ENCODE measurements around the gene HOXD3. TPM values are rescaled to one million over a fixed set of nuclear protein-coding genes. Genes with fewer than 3 reads are reported as not detected.

Gene HOXD3
- polyA plus RNA-seq, 1 of the 3 experiments (the other 2 are of a cell fraction): 0.81 TPM

DNA sequence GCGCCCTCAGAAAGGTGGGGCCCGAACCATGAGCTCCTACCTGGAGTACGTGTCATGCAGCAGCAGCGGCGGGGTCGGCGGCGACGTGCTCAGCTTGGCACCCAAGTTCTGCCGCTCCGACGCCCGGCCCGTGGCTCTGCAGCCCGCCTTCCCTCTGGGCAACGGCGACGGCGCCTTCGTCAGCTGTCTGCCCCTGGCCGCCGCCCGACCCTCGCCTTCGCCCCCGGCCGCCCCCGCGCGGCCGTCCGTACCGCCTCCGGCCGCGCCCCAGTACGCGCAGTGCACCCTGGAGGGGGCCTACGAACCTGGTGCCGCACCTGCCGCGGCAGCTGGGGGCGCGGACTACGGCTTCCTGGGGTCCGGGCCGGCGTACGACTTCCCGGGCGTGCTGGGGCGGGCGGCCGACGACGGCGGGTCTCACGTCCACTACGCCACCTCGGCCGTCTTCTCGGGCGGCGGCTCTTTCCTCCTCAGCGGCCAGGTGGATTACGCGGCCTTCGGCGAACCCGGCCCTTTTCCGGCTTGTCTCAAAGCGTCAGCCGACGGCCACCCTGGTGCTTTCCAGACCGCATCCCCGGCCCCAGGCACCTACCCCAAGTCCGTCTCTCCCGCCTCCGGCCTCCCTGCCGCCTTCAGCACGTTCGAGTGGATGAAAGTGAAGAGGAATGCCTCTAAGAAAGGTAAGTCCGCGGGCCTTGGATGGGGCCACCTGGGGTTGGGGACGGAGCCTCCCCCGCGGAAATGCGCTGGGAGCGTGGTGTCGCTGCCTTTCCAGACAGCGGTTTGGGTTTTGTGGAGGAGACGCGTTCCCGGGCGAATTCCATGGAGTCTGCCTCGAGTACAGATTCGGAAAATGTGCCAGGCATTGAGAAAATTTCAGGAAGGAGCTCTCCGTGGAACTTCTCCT lies 31.9 kb downstream of the HOXD3 start:
- Histone ChIP-seq H3K27ac (ENCODE audit: low read depth in 2 of 2, low read length in 1 of 2) (no peak overlapping the region; a peak in 1 of 4 replicates), H3K36me3 (replicated peaks in 1 of 2; ENCODE audit: control insufficient read depth in 1 of 2, insufficient read depth in 2 of 2, low read length in 1 of 2) (no peaks in the 10 kb centered on the region), H3K4me3 (ENCODE audit: low read depth in 2 of 2, low read length in 1 of 2) (peak overlapping the region; percentile 73 to 76), H2AFZ (ENCODE audit: low read depth) (peak overlapping the region; percentile 89), H3K9me2 (no peaks in the 10 kb centered on the region), H3F3A (replicated peaks; ENCODE audit: insufficient read depth) (no peaks in the 10 kb centered on the region), H3K79me2 (ENCODE audit: insufficient read depth) (no peaks in the 10 kb centered on the region), H3K9ac (no peak overlapping the region), H3K27me3 (ENCODE audit: insufficient read depth) (peaks cover 9% of the 10 kb centered on the region; the same call in 1 of the 2 replicates), H3K4me1 (ENCODE audit: control insufficient read depth in 1 of 2, insufficient read depth in 2 of 2, low read depth in 1 of 2, low read length in 1 of 2) (peaks cover 0 to 10% of the 10 kb centered on the region in 2 experiments; a peak in 1 of 4 replicates), H3K9me3 (no peaks in the 10 kb centered on the region), H3K4me2 (peak overlapping the region; percentile 91), H4K20me1 (ENCODE audit: insufficient read depth) (no peaks in the 10 kb centered on the region)
- POLR2A ChIA-PET: interaction anchor here (0.7 to 2.6 kb wide), 5 partner anchors 13 to 365 kb away, joined by 3 to 5 read pairs (median 4); partner anchors contain the start of gene HOXD9
- CTCF ChIA-PET: interaction anchor here (0.6 to 2.4 kb wide), 7 partner anchors 12 to 445 kb away, joined by 3 to 13 read pairs (median 3); no protein-coding TSS in a partner anchor
- TF ChIP-seq JUND (IDR thresholded peaks at IDR 0.05): no peak
- TF ChIP-seq, protein P1, sequence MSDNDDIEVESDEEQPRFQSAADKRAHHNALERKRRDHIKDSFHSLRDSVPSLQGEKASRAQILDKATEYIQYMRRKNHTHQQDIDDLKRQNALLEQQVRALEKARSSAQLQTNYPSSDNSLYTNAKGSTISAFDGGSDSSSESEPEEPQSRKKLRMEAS (IDR thresholded peaks at IDR 0.05; ENCODE audit: low read depth): no peak
- TF ChIP-seq, protein P2, sequence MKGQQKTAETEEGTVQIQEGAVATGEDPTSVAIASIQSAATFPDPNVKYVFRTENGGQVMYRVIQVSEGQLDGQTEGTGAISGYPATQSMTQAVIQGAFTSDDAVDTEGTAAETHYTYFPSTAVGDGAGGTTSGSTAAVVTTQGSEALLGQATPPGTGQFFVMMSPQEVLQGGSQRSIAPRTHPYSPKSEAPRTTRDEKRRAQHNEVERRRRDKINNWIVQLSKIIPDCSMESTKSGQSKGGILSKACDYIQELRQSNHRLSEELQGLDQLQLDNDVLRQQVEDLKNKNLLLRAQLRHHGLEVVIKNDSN (IDR thresholded peaks at IDR 0.05; ENCODE audit: borderline replicate concordance, low read depth): no peak; the same call in 1 of the 2 replicates
- no peak for TF ChIP-seq YY1 (IDR thresholded peaks at IDR 0.05; ENCODE audit: low read depth)
- TF ChIP-seq CHD2 (IDR thresholded peaks at IDR 0.05; ENCODE audit: low read length, partially characterized antibody): no peak
- TF ChIP-seq NRF1 (IDR thresholded peaks at IDR 0.05; ENCODE audit: low read depth, low read length): no peak
- peak; percentile 75 for DNase-seq
- WGBS (ENCODE audit: low lambda C conversion rate): 80% methylated on average over 35 of the region's 98 CpGs

DNA sequence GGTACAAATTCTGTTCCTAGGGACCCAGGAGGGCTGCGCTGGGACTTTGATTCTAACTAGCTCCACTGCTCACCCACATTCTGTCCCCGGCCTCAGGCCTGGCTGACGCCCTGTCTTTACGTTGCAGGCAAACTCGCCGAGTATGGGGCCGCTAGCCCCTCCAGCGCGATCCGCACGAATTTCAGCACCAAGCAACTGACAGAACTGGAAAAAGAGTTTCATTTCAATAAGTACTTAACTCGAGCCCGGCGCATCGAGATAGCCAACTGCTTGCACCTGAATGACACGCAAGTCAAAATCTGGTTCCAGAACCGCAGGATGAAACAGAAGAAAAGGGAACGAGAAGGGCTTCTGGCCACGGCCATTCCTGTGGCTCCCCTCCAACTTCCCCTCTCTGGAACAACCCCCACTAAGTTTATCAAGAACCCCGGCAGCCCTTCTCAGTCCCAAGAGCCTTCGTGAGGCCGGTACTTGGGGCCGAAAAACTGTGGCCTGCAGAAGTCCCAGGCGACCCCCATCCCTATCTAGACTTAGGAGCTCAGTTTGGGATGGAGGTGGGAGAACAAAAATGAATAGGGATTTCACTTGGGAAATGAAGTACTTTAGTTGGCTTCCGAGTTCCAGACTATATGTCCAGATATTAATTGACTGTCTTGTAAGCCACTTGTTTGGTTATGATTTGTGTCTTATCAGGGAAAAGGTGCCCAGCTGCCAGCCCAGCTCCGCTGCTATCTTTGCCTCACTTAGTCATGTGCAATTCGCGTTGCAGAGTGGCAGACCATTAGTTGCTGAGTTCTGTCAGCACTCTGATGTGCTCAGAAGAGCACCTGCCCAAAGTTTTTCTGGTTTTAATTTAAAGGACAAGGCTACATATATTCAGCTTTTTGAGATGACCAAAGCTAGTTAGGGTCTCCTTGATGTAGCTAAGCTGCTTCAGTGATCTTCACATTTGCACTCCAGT lies 32.9 kb downstream of the HOXD3 start:
- H3K27me3 ChIP-seq (ENCODE audit: insufficient read depth): peaks cover 9% of the 10 kb centered on the region; the same call in 1 of the 2 replicates
- CTCF ChIA-PET: interaction anchor here (0.6 to 1.2 kb wide), 3 partner anchors 9 to 255 kb away, joined by 3 read pairs; no protein-coding TSS in a partner anchor

More for the DNA sequence above, 32.9 kb downstream of the HOXD3 start:
- no peaks in the 10 kb centered on the region for H3K9me2 ChIP-seq
- peaks cover 0 to 10% of the 10 kb centered on the region in 2 experiments; a peak in 1 of 4 replicates for H3K4me1 ChIP-seq (ENCODE audit: control insufficient read depth in 1 of 2, insufficient read depth in 2 of 2, low read depth in 1 of 2, low read length in 1 of 2)
- no peak overlapping the region for H3K4me3 ChIP-seq (ENCODE audit: low read depth in 2 of 2, low read length in 1 of 2)
- WGBS (ENCODE audit: low lambda C conversion rate): 92% methylated on average over 28 of the region's 28 CpGs
- H3K9me3 ChIP-seq: no peaks in the 10 kb centered on the region
- H4K20me1 ChIP-seq (ENCODE audit: insufficient read depth): no peaks in the 10 kb centered on the region
- DNase-seq: no peak
- H3K9ac ChIP-seq: no peak overlapping the region
- POLR2A ChIA-PET: no interaction called here
- no peak overlapping the region for H2AFZ ChIP-seq (ENCODE audit: low read depth)
- H3K79me2 ChIP-seq (ENCODE audit: insufficient read depth): no peaks in the 10 kb centered on the region
- H3K27ac ChIP-seq (ENCODE audit: low read depth in 2 of 2, low read length in 1 of 2): no peak overlapping the region
- H3K36me3 ChIP-seq (replicated peaks in 1 of 2; ENCODE audit: control insufficient read depth in 1 of 2, insufficient read depth in 2 of 2, low read length in 1 of 2): no peaks in the 10 kb centered on the region
- no peak for TF ChIP-seq EP300 (IDR thresholded peaks at IDR 0.05; ENCODE audit: borderline replicate concordance in 1 of 2, low read depth in 1 of 2, low read length in 1 of 2)
- no peak for TF ChIP-seq MEF2A (IDR thresholded peaks at IDR 0.05; ENCODE audit: borderline replicate concordance, low read depth)
- TF ChIP-seq FOSL2 (IDR thresholded peaks at IDR 0.05; ENCODE audit: borderline replicate concordance, low read depth): no peak
- TF ChIP-seq ELF1 (IDR thresholded peaks at IDR 0.05): no peak
- TF ChIP-seq, protein P3, sequence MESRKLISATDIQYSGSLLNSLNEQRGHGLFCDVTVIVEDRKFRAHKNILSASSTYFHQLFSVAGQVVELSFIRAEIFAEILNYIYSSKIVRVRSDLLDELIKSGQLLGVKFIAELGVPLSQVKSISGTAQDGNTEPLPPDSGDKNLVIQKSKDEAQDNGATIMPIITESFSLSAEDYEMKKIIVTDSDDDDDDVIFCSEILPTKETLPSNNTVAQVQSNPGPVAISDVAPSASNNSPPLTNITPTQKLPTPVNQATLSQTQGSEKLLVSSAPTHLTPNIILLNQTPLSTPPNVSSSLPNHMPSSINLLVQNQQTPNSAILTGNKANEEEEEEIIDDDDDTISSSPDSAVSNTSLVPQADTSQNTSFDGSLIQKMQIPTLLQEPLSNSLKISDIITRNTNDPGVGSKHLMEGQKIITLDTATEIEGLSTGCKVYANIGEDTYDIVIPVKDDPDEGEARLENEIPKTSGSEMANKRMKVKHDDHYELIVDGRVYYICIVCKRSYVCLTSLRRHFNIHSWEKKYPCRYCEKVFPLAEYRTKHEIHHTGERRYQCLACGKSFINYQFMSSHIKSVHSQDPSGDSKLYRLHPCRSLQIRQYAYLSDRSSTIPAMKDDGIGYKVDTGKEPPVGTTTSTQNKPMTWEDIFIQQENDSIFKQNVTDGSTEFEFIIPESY (IDR thresholded peaks at IDR 0.05; ENCODE audit: borderline replicate concordance, low read depth): no peak
- H3K4me2 ChIP-seq: no peak overlapping the region
- no peaks in the 10 kb centered on the region for H3F3A ChIP-seq (replicated peaks; ENCODE audit: insufficient read depth)
